GM12891 (cell line): Measurements from ENCODE around the gene C19orf33.

ENCODE experiments used
- PAX5 ChIP-seq: IDR thresholded peaks from 2 replicates; pipeline ENCODE4 v1.6.1; 2011; ENCODE audit warnings: low read length, moderate library complexity, mild to moderate bottlenecking; ENCODE audit not compliant: insufficient read depth, severe bottlenecking
- POLR2A ChIP-seq: IDR thresholded peaks from 2 replicates; pipeline ENCODE4 v1.6.1; 2011; ENCODE audit warnings: low read depth, low read length, control low read depth
- POLR2AphosphoS5 ChIP-seq: IDR thresholded peaks from 2 replicates; pipeline ENCODE4 v1.6.1; 2011; ENCODE audit warnings: low read depth, low read length, control low read depth
- TAF1 ChIP-seq: IDR thresholded peaks from 2 replicates; pipeline ENCODE4 v1.6.1; 2011; ENCODE audit warnings: low read depth, low read length, control low read depth

GRCh38 chr19:38304352-38304865 is 358 bp downstream of the C19orf33 start:
- TF ChIP-seq POLR2AphosphoS5, result no peak
- TF ChIP-seq POLR2A, result no peak
- TF ChIP-seq TAF1, result no peak
- no peak for TF ChIP-seq PAX5
